ENCODE data around the gene ABCC1. TPM values are rescaled to one million over a fixed set of nuclear protein-coding genes. Genes with fewer than 3 reads are reported as not detected.

The ABCC1 gene
- total RNA-seq, 1 experiment from 2014 or later = 61.9 TPM

DNA sequence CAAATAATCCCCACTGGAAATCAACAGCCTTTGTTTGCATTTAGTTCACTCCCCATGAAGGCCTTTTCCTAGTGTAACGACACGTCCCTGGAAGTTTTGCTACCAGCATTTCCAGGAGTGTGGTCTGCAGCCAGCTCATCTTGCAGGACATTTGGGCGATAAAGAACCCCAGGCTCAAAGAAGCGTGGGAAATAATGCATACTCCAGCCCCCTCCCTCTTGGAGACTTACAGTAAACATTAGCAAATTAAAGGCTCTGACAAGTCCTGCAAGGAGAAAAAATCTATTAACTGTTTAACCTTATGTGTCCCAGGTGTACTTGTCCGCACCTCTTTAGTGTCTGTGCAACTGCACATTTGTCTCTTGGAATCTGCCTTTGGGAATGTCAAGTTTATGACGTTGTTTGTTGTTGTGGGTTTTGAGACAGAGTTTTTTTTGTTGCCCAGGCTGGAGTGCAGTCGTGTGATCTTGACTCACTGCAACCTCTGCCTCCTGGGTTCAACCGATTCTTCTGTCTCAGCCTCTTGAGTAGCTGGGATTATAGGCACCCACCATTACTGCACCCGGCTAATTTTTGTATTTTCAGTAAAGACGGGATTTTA, 131.1 kb downstream of the ABCC1 start (continued):
- TF ChIP-seq, protein P1, sequence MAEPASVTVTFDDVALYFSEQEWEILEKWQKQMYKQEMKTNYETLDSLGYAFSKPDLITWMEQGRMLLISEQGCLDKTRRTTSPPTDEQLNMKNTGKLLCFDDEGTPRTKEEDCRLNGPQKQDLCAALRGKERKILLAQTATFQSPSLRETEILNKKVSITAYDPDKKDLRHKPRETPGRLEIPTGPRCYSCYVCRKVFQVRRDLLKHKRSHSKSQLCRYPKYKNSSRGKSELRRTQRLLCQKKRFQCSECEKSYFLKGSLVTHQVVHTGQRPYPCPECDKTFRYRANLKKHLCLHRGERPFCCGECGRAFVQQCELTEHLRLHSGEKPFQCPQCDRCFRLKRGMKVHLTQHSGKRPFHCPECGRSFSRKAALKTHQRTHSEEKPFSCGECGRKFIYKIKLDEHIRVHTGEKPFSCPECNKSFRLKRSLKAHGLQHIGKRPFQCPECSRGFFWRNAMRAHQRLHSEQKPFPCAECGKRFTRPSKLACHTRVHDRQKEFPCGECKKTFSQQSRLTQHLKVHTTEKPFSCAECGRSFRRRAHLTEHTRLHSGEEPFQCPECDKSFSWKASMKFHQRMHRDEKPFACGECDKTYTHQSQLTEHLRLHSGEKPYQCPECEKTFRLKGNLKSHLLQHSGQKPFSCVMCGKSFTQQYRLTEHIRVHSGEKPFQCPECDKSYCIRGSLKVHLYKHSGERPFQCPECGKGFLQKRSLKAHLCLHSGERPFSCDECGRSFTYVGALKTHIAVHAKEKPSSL (CRISPR knock-in tag; conservative IDR thresholded peaks at IDR 0.05) = no peak
- TF ChIP-seq NR3C1 (CRISPR knock-in tag; conservative IDR thresholded peaks at IDR 0.05; ENCODE audit: low read depth) (no peak), NFE2L1 (CRISPR knock-in tag; IDR thresholded peaks at IDR 0.05) (no peak), FOXK1 (CRISPR knock-in tag; IDR thresholded peaks at IDR 0.05) (no peak), ZNF416 (CRISPR knock-in tag; IDR thresholded peaks at IDR 0.05) (no peak), FOXJ3 (CRISPR knock-in tag; IDR thresholded peaks at IDR 0.05; ENCODE audit: borderline replicate concordance) (no peak)
- TF ChIP-seq, protein P2, sequence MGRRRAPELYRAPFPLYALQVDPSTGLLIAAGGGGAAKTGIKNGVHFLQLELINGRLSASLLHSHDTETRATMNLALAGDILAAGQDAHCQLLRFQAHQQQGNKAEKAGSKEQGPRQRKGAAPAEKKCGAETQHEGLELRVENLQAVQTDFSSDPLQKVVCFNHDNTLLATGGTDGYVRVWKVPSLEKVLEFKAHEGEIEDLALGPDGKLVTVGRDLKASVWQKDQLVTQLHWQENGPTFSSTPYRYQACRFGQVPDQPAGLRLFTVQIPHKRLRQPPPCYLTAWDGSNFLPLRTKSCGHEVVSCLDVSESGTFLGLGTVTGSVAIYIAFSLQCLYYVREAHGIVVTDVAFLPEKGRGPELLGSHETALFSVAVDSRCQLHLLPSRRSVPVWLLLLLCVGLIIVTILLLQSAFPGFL (CRISPR knock-in tag; IDR thresholded peaks at IDR 0.05; ENCODE audit: borderline replicate concordance) = no peak
- TF ChIP-seq, protein P3, sequence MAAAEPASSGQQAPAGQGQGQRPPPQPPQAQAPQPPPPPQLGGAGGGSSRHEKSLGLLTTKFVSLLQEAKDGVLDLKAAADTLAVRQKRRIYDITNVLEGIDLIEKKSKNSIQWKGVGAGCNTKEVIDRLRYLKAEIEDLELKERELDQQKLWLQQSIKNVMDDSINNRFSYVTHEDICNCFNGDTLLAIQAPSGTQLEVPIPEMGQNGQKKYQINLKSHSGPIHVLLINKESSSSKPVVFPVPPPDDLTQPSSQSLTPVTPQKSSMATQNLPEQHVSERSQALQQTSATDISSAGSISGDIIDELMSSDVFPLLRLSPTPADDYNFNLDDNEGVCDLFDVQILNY (CRISPR knock-in tag; IDR thresholded peaks at IDR 0.05) = no peak
- TF ChIP-seq, protein P4, sequence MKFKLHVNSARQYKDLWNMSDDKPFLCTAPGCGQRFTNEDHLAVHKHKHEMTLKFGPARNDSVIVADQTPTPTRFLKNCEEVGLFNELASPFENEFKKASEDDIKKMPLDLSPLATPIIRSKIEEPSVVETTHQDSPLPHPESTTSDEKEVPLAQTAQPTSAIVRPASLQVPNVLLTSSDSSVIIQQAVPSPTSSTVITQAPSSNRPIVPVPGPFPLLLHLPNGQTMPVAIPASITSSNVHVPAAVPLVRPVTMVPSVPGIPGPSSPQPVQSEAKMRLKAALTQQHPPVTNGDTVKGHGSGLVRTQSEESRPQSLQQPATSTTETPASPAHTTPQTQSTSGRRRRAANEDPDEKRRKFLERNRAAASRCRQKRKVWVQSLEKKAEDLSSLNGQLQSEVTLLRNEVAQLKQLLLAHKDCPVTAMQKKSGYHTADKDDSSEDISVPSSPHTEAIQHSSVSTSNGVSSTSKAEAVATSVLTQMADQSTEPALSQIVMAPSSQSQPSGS (CRISPR knock-in tag; IDR thresholded peaks at IDR 0.05; ENCODE audit: borderline replicate concordance, low read depth) = no peak
- TF ChIP-seq, protein P5, sequence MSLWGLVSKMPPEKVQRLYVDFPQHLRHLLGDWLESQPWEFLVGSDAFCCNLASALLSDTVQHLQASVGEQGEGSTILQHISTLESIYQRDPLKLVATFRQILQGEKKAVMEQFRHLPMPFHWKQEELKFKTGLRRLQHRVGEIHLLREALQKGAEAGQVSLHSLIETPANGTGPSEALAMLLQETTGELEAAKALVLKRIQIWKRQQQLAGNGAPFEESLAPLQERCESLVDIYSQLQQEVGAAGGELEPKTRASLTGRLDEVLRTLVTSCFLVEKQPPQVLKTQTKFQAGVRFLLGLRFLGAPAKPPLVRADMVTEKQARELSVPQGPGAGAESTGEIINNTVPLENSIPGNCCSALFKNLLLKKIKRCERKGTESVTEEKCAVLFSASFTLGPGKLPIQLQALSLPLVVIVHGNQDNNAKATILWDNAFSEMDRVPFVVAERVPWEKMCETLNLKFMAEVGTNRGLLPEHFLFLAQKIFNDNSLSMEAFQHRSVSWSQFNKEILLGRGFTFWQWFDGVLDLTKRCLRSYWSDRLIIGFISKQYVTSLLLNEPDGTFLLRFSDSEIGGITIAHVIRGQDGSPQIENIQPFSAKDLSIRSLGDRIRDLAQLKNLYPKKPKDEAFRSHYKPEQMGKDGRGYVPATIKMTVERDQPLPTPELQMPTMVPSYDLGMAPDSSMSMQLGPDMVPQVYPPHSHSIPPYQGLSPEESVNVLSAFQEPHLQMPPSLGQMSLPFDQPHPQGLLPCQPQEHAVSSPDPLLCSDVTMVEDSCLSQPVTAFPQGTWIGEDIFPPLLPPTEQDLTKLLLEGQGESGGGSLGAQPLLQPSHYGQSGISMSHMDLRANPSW (CRISPR knock-in tag; conservative IDR thresholded peaks at IDR 0.05; ENCODE audit: low read depth) = no peak
- TF ChIP-seq, protein P6, sequence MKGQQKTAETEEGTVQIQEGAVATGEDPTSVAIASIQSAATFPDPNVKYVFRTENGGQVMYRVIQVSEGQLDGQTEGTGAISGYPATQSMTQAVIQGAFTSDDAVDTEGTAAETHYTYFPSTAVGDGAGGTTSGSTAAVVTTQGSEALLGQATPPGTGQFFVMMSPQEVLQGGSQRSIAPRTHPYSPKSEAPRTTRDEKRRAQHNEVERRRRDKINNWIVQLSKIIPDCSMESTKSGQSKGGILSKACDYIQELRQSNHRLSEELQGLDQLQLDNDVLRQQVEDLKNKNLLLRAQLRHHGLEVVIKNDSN (CRISPR knock-in tag; IDR thresholded peaks at IDR 0.05) = no peak

DNA sequence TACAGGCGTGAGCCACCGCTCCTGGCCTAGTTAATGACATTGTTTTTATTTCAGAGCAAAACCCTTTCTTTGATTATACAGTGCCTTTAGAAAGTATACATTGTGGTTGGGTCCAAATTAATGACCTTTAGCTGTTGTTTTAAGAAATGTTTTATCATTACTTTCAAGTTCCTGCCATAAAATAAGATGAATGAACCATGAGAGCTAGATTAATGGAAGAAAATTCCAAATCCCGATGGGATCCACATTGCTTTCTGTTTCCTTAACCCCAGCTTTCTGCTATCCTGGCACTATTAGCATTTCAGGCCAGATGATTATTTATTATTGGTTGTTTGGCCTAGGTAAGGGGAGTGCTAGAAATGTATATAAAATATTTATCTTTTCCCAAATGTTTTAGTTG, 131.7 kb downstream of the ABCC1 start:
- ChIA-PET POLR2A (no interaction called here), CTCF (no interaction called here)
- DNase-seq (ENCODE audit: low spot score) = no peak
- Mint-ChIP-seq H3K4me1 (0 out of 2 replicates have a peak, but pooled peaks cover 2% of the 10 kb centered on the region), H3K9me3 (peaks cover 18% of the 10 kb centered on the region), H3K27ac (no peak overlapping the region), H3K36me3 (peaks cover 77% of the 10 kb centered on the region), H3K27me3 (ENCODE audit: low read depth) (no peaks in the 10 kb centered on the region), H3K4me3 (no peak overlapping the region)
- ATAC-seq = no peak
- TF ChIP-seq, protein P7, sequence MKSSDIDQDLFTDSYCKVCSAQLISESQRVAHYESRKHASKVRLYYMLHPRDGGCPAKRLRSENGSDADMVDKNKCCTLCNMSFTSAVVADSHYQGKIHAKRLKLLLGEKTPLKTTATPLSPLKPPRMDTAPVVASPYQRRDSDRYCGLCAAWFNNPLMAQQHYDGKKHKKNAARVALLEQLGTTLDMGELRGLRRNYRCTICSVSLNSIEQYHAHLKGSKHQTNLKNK (CRISPR knock-in tag; IDR thresholded peaks at IDR 0.05) = no peak
- TF ChIP-seq NFE2L1 (CRISPR knock-in tag; IDR thresholded peaks at IDR 0.05) = no peak
- no peak for TF ChIP-seq NFATC4 (CRISPR knock-in tag; IDR thresholded peaks at IDR 0.05)
- TF ChIP-seq KAT7 (CRISPR knock-in tag; IDR thresholded peaks at IDR 0.05; ENCODE audit: borderline replicate concordance) = no peak
- TF ChIP-seq, protein P8, sequence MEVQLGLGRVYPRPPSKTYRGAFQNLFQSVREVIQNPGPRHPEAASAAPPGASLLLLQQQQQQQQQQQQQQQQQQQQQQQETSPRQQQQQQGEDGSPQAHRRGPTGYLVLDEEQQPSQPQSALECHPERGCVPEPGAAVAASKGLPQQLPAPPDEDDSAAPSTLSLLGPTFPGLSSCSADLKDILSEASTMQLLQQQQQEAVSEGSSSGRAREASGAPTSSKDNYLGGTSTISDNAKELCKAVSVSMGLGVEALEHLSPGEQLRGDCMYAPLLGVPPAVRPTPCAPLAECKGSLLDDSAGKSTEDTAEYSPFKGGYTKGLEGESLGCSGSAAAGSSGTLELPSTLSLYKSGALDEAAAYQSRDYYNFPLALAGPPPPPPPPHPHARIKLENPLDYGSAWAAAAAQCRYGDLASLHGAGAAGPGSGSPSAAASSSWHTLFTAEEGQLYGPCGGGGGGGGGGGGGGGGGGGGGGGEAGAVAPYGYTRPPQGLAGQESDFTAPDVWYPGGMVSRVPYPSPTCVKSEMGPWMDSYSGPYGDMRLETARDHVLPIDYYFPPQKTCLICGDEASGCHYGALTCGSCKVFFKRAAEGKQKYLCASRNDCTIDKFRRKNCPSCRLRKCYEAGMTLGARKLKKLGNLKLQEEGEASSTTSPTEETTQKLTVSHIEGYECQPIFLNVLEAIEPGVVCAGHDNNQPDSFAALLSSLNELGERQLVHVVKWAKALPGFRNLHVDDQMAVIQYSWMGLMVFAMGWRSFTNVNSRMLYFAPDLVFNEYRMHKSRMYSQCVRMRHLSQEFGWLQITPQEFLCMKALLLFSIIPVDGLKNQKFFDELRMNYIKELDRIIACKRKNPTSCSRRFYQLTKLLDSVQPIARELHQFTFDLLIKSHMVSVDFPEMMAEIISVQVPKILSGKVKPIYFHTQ (CRISPR knock-in tag; IDR thresholded peaks at IDR 0.05) = no peak
- TF ChIP-seq, protein P9, sequence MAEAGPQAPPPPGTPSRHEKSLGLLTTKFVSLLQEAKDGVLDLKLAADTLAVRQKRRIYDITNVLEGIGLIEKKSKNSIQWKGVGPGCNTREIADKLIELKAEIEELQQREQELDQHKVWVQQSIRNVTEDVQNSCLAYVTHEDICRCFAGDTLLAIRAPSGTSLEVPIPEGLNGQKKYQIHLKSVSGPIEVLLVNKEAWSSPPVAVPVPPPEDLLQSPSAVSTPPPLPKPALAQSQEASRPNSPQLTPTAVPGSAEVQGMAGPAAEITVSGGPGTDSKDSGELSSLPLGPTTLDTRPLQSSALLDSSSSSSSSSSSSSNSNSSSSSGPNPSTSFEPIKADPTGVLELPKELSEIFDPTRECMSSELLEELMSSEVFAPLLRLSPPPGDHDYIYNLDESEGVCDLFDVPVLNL (CRISPR knock-in tag; IDR thresholded peaks at IDR 0.05; ENCODE audit: borderline replicate concordance, low read depth) = no peak
- no peak for TF ChIP-seq MXD4 (CRISPR knock-in tag; IDR thresholded peaks at IDR 0.05; ENCODE audit: borderline replicate concordance)
- TF ChIP-seq, protein P10, sequence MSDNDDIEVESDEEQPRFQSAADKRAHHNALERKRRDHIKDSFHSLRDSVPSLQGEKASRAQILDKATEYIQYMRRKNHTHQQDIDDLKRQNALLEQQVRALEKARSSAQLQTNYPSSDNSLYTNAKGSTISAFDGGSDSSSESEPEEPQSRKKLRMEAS (CRISPR knock-in tag; IDR thresholded peaks at IDR 0.05) = no peak
- no peak for TF ChIP-seq IRF2 (CRISPR knock-in tag; IDR thresholded peaks at IDR 0.05; ENCODE audit: borderline replicate concordance, low read depth)
- TF ChIP-seq ELF4 (CRISPR knock-in tag; IDR thresholded peaks at IDR 0.05; ENCODE audit: low read depth) = no peak
- no peak for TF ChIP-seq RORB (CRISPR knock-in tag; IDR thresholded peaks at IDR 0.05)

All from WTC11 (cell line).